GM12801 (cell line): ENCODE measurements around the gene AKR1A1.

Experiments used
- TF ChIP-seq, protein P1 (sequence below): IDR thresholded peaks from one replicate; pipeline ENCODE4 v1.5.1; 2011; ENCODE audit warnings: control low read depth; ENCODE audit not compliant: insufficient read length; ENCODE audit errors: extremely low read depth

Gene AKR1A1

DNA sequence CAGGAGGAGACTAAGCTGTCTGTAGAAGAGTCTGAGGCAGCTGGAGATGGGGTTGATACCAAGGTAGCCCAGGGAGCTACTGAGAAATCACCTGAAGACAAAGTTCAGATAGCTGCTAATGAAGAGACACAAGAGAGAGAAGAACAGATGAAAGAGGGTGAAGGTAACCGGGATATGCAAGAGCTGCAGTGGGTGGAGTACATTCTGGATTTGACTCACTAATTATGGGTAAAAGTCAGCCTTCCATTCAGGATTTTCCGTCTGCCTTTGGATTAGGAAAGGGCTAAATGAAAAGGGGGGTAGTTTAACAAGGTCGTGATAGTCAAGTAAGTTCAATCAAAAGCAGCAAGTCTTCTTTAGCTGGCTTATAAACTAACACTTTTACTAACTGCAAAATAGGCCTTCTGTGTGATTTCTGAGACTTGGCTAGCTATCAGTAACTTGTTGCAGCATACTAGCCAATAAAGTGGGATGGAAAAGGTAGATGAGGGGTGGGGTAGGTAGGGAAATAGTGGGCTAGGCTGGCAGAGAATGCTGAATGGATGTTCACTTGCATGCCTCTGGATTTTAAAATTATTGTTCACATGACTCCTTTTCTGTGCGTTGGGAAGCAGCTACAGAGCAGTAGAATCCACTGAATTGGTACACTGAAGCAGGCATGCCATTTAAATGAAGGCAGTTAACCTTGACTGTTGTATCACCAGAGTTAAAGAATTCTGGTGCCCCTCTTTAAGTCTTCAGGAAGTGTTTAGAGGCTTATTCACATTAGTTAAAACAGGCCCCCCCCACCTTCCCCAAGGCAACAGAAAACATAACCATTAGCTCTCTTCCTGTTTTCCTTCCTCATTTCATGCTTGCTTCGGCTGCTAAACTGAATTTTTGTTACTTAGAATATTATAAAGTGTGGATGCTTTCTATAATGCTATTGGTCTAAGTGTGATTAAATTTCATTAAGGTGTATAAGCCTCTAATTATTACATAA lies 57.8 kb downstream of the AKR1A1 start:
- TF ChIP-seq, protein P1, sequence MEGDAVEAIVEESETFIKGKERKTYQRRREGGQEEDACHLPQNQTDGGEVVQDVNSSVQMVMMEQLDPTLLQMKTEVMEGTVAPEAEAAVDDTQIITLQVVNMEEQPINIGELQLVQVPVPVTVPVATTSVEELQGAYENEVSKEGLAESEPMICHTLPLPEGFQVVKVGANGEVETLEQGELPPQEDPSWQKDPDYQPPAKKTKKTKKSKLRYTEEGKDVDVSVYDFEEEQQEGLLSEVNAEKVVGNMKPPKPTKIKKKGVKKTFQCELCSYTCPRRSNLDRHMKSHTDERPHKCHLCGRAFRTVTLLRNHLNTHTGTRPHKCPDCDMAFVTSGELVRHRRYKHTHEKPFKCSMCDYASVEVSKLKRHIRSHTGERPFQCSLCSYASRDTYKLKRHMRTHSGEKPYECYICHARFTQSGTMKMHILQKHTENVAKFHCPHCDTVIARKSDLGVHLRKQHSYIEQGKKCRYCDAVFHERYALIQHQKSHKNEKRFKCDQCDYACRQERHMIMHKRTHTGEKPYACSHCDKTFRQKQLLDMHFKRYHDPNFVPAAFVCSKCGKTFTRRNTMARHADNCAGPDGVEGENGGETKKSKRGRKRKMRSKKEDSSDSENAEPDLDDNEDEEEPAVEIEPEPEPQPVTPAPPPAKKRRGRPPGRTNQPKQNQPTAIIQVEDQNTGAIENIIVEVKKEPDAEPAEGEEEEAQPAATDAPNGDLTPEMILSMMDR, result no peak

DNA sequence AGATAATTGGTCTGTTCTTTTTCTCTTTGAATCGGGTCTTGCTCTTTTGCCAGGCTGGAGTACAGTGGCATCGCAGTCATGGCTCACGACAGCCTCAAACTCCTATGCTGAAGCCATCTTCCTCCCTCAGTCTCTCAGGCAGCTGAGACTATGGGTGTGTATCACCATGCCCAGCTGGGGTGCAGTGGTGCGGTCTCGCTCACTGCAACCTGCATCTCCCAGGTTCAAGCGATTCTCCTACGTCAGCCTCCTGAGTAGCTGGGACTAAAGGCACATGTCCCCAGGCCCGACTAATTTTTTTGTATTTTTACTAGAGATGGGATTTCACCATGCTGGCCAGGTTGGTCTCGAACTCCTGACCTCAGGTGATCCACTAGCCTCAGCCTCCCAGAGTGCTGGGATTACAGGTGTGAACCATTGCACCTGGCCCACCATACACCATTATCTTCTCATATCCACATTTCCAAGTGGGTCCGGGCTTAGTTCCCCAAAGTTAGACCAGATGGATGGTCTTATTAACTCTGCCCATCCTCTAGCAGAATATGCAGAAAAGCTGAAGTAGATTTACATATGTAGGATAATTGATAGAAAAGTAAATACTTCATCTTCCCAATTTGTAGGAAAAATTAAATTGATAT lies 60.1 kb downstream of the AKR1A1 start:
- TF ChIP-seq, protein P1, result no peak

DNA sequence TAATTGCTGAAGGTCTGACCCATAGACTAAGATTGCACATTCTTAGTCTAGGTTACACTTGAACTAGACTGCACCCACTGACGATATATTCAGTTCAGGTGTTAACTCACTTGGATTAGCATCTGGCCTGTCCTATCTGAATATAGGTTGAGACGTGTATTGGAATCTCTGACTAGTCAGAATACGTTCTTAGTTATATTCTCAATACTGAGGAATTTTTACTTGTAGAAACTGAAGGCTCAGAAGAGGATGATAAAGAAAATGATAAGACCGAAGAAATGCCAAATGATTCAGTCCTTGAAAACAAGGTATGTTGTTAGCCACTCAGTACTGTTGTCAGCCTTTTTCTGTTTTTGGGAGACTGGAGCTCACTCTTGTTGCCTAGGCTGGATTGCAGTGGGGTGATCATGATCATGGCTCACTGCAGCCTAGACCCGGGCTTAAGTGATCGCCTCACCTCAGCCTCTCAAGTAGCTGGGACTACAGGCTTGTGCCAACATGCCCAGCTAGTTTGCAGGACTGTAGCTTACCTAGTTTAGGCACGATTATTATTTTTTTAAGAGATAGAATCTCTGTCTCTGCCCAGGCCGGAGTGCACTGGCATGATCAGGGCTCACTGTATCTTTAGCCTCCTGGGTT lies 62.4 kb downstream of the AKR1A1 start:
- TF ChIP-seq, protein P1, result no peak

DNA sequence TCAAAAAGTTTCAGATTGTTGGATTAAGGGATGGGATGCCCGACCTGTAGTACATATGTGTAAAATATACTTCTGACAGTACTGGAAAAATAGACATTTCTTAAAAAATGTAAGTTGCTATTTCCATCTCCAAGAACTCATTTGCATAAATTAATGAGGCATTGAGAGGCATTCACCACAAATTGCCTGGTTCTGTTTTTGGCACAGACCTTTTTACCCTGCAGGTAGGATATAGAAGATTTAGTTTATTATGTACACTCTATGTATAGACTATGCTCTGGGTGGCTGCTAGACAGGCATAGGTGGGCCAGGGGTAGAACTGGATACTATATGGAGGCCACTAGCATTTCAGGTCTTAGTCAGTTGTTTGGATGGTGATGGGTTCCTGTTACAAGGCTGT lies 65.3 kb downstream of the AKR1A1 start:
- TF ChIP-seq, protein P1, result no peak

DNA sequence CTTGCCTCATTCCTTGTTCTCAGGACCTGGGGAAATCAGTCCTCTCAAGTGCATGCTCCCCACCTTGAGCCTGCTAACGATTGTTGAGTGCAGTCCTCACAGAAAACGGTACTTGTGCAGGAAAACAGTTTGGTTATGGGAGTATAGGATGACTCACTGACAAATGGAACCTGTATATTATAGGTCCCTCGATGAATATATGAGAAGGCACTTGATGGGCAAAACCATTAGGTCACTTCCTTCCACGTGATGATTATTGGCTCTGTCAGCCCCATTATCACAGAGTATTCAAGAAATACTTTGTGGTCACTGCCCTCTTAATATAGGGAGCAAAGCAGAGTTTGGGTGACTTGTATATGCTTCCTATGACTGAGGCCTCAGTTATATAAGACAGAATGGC lies 67.0 kb downstream of the AKR1A1 start:
- TF ChIP-seq, protein P1, result no peak

DNA sequence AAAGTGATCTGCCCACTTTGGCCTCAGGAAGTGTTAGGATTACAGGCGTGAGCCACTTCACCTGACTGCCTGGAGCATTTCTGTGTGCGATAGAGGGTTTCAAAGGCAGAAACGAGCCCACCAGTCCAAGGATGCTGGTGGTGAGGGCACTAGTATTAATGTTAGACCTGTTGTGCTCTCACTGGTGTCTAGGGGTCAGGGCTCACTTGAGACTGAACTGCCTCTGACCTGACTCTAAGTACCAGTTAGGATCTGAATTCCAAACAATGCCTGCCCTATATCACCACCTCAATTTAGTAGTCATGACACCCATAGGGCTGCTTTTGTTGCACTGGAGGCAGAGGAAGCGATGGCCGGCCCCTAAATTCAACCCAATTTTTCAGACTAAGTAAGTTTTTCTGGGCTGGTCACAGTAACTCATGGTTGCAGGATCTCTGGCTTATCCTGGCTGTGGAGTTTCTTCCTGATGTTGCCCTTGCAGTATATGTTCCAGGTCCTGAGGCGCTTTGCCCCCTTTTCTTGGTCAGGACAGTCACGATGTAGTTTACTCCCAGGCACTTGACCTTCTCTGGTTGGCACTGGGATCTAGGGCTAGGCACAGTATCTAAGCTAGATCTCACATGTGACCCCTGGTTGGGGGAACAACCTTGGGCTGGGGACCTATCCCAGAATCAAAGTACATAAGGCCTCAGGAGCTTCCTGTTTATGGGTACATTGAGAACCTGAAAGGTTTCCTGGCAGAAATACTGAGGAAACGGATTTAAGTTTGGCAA lies 68.7 kb downstream of the AKR1A1 start:
- TF ChIP-seq, protein P1, result no peak
